Stimulated activated CD4-positive, alpha-beta T cell treated with anti-CD3 and anti-CD28 coated beads, Interleukin-12 subunit alpha, Interleukin-12 subunit beta, amount 100 ng/mL, for 24 hours (primary cell): Measurements from ENCODE around the gene RNF214.

Experiments
- DNase-seq, 2 experiments: peaks; one replicate each; pipeline ENCODE4 v3.0.0-alpha.2; 2020; ENCODE audit warnings: low read depth in 2 of 2

The RNF214 gene

DNA sequence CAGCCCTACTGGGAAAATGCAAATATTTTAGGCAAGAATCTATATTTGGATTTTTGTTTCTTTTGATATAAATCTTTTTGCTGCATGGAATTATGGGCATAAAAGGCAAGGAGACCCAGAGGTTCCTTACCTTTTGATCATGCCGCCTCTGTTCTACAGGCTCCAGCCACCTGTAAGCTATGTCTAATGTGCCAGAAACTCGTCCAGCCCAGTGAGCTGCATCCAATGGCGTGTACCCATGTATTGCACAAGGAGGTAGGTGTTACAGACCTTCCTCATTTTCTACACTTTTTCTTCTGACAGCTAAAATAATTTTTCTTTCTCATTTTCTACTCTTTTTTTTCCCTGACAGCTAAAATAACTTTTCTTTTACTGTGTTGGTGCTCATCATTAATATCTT lies 50.5 kb downstream of the RNF214 start:
- DNase-seq, result no peak

DNA sequence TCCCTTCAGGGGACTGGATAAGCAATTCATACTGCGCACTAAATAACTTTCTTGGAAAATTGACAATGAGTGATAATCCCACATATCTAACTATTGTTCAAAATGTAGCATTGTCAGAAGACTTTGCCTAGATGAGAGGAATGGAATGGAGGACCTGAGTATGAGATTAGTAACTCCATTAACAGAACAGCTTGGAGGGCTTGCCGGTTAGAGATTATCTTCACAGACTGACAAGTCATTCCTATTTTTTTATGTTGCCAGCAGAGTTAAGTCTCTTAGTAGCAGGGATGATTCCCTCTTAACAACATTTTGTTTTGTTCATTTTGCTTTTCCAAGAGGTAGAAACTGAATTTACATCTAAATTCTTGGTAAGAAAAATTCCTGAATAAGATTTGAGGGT lies 51.6 kb downstream of the RNF214 start:
- no peak for DNase-seq

DNA sequence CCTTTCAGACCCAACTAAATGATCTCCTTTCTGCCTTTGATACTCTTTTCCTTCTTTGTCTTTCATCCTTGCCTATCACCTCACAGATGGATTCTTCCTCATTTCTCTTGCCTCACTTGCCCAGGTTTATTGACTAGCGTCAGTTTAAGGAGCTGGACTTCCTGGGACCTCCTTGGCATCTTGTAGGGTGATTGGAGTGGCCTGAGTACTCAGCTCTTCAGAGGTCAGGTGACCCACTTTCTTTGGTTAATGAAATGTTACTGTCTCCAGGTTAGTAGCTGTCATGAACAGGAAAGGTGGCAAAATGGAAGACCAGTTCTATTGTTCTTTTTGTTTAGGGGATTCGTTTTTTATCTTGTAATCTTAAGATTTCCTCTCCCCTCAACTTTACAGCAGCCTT lies 54.1 kb downstream of the RNF214 start:
- no peak for DNase-seq

DNA sequence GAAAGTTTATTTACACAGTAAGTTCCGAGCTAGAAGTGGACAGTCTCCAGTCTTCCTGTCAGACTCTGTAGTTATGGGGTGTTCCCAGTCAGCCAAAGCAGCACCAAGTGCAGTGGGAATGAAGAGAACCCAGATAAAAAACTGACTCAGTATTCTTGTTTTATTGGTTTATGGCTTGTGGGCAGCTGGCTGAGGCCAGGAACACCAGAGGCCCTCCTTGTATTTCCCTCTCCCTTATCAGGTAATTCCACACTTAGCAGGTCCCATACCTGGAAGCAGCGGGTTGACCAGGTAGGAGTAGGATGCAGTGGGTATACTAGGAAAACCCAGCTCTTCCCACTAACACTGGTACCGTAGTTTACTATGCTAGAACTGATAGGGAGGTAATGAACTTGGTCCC lies 55.2 kb downstream of the RNF214 start:
- no peak for DNase-seq

DNA sequence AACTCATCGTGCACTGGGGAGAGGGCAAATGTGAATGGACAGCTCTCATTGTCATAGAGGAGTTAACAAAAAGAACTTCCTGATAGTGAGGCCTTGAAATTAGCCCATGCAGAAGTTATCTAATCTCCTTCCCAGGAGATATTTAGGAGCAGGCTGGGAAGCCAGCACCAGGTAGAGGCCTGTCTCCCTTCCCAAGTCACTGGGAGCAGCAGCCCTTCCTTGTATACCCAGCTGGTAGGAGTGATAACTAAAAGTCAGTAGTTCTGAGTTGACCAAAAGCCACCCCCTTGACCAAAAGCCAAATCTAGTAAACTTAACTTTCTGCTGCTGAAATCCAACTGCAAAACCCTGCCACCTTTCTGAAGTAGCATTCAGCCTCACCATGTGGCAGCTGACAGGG lies 57.3 kb downstream of the RNF214 start:
- DNase-seq, result no peak

DNA sequence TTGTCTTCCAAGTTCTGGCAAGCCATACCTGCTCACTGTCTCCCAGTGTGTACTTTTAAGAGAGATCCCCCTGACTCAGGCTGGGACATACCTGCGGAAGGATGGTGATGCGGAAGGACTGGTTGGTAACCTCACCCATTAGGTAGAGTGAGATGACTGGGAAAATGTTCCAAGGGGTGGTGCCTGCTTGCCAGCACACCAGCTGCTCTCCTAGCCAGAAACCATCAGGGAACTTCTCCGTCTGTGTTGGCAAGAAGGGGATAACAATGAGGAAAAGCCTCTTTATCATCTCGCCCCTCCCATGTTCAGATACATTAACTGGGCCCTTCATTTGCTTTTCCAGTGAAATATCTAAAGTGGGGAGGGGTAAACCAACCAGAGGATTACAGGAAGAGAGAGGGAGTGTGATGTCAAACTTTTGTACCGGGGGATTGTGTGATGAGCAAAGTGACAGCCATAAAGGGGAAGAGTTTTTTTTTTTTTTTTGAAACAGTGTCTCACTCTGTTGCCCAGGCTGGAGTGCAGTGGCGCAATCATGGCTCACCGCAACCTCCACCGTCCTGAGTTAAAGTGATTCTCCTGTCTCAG lies 58.4 kb downstream of the RNF214 start, which contains the start of gene BACE1-AS:
Gene BACE1-AS (plus strand): TSS at position 538 of the 588 bp plus-strand sequence.
- DNase-seq, result no peak

DNA sequence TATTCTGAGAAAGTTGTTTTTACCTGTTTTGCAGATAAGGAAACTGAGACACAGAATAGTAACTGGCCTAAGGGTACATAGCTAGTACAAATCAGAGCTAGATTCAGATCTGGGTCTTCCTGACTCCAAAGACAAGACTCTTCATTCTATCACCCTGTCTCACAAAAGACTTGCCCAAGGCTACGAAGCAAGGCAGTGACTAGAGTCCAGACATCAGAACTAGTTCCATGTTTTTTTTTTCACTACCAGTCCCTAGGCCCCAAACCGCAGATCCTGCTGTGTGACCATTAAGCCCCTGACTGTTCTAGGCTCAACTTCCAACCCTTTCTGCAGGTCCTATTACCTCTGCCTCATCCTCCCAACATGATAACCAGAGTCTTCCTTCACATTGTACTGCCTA lies 60.1 kb downstream of the RNF214 start:
- no peak for DNase-seq

DNA sequence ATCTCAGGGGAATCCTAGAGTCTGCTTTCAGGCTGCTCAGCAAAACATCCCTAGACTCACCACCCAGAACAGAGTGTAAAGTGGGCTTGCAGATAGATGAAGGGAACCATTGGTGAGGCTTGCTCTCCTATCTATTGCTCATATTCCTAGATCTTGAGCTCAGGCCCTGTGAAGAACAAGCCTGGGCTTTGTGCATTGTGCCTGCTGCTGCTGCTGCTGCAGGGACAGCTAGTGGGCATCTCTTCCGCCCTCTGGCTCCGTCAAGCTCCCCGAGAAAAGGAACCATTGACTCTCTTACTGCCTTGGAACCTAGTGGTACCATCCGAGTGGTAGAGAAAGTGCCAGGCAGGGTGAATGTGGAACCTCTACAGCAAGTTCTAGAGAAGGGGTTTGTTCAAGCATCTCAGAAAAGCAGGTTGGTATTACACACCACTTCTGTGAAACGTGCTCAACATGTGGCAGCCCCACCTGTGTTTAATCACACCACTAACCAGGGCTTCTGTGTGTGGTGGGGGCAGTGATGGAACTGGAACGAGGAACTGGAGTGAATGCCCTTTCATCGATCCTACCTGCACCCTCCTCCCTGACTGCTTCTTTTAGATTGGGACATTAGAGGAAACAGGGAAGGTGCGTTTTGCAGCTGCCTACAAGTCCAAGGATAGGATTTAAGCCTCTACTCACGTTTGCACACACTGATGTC lies 63.1 kb downstream of the RNF214 start:
- DNase-seq, result no peak

DNA sequence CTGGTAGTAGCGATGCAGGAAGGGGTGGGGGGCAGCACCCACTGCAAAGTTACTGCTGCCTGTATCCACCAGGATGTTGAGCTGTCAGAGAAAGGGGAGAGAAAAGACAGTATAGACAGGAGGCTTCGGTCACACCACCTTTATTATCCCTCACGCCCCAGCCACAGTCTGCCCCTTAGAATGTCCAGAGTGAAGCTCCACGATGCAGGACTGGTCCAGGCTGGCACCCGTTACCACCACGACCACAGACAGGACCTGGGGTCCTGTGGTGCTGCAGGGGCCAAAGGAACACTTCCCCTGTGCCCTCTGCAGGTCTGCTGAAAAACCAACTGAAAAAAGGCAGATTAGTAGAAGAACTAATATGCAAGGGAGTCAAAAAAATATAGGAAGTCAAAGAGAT lies 64.4 kb downstream of the RNF214 start:
- no peak for DNase-seq

DNA sequence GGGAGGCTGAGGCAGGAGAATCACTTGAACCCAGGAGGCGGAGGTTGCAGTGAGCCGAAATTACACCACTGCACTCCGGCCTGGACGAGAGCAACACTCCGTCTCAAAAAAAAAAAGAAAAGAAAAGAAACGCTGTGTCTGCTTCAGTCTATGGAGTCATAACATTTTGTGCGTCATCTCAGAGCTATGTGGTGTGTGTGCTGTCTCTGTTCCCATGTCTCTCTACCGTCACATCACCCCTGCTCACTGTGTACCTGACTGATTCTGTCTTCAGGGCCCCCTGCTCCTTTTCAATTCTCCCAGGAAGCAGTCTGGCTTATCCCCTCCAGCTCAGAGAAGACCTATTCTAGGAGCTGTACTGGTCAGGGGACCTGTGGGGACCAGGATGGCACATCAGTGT lies 65.7 kb downstream of the RNF214 start:
- DNase-seq, result no peak

DNA sequence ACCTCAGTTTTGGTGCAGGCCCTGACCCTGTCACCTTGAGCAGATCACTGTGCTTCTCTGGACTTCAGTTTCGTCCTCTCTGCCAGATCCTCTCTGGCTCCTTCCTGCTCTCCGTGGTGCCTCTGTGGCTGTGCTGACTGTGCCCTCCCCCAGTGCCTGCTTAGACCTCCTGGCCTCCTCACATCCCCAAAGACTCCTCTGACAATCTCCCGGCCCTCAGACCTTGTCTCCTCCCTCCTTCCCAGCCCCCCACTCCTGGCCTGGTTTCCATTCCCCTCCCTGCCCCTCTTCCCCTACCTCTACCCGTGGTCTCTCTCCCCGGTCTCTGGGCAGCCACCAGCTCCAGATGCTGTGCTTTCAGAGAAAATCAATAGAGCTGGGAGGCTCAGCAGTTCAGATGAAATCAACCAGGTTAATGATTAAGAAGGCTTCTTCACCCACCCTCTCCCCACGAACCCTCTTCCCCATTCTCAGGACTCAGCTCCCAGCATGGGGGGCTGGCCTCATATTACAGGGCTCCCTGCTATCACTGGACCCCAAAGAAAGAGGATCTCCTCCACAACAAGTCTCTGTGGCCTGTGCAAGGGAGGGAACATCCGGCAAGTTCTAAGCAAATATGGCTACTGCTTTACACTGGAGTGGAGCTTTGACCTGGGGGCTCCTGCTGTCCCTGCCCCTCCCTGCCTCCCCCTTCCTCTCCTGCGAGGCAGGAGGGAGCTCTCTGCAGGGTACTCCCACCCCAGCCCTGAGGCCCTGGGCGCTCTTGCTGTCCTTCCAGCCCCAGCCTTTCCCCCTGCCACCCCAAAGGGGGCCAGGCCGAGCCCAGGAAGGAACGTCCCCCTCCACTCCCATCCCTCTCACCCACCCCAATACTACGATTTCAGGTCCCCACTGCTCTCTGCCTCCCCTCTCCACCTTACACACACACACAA lies 67.1 kb downstream of the RNF214 start:
- no peak for DNase-seq

DNA sequence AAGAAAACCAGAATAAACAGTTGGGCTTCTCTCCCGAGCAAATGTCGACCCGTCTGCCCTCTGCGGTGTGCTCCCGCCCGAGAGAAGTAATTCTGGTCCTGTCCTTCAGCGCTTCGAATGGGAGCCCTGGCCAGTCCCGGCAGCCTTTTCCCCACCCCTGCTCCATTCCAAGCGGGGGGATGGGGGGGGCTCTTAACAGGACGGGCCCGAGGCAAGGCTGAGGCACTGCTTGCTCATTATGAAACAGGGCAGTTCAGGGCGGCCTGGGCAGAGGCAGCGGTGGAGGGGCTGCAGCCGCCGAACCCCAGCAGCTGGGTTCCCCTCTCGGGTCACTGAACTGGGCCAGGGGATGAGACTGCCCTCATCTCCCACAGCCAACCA lies 67.8 kb downstream of the RNF214 start:
- DNase-seq, result no peak

DNA sequence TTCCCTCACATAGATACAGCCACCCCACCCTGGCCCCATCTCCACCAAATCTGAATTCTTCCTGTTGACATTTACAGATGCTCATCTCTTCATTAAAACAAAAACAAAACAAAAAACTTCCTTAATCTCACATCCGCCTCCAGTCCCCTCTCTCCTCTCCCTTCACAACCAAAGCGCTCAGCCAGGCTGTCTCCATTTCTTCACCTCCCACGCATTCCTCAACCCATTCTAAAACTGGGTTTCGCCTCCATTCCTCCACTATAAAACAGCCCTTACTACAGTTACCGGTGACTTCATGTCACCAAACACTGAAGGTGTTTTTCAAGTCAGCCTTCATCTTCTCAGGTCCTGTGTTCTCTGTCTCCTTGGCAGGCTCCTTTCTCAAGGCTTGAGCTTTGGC lies 68.3 kb downstream of the RNF214 start:
- no peak for DNase-seq

DNA sequence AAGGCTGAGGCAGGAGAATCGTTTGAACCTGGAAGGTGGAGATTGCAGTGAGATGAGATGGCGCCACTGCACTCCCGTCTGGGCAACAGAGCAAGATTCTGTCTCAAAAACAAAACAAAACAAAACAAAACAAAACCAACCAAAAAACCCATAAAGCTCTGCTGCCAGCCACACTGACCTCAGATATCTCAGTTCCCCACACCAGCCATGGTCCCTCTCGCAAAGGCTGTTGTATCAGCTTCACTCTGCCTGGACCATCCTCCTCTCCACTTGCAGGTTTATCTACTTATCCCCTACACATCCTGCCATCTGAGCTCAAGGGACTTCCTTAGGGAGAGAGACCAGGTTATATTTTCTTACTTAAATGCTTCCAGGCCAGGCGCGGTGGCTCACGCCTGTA lies 69.8 kb downstream of the RNF214 start:
- DNase-seq, result no peak

DNA sequence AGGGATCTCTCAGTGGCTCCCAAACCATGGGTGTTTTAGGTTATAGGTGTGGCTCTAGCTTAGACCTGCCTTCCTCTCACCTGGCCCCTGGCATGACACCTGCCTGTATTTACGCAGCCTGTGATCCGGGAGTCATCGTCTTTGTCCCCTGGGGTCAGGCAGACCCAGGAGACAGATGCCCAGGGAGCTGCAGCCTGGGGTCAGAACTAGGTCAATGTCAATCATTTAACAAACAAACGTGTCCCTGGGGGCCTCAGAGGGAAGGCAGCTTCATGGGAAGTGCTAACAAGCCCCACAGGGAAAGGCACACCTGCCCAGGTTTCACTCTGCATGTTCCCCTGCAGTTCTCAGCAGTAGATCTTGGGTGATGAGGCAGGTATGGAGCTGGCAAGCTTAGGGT lies 70.6 kb downstream of the RNF214 start:
- no peak for DNase-seq

DNA sequence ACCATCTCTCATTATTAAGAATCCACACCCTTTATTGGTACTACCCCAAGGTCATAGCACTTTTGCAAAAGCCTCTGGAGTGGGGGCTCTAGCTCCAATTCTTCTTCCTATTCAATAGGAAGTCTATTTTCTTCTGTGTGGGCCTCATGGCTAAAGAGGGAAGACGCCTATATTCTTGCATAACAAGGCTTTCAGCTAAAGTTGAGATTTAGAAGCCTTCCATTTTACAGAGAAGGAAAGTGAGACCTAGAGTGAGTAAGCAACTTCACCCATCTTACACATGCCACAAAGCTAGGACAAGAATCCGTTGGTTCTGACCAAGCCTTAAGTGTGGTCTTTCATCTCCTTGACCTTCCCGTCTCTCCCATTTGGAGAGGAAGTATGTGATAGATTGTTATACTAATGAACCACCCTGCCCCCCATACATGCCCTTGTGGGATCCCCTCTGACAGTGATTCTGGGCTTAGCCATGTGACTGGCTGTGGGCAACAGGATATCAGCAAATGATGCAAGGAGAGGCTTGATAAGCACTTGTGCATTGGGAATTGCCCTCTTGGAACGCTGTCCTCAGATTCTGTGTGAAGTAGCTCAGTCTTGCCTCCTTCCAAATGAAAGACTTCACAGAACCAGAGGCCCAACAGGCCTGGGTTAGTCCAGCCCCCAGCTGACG lies 71.3 kb downstream of the RNF214 start:
- DNase-seq, result no peak

DNA sequence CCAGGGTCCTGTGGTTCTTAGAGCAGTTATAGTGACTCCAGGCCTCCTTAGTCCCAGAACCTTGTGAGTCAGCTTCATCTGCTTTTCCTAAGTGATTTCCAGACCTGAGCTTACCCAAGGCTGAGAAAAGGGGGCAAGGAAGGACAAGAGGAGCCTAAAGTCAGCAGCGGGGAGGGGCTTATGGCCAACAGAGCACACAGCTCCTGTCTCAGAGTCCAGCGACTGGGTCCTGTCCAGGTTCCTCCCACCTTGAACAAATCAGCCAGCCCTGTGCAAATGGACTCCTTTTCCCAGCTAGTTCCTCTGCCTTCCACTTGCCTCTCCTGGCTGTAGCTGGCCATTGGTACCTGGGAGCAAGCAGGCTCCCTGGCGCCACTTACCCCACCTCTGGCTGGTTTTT lies 72.7 kb downstream of the RNF214 start:
- no peak for DNase-seq

DNA sequence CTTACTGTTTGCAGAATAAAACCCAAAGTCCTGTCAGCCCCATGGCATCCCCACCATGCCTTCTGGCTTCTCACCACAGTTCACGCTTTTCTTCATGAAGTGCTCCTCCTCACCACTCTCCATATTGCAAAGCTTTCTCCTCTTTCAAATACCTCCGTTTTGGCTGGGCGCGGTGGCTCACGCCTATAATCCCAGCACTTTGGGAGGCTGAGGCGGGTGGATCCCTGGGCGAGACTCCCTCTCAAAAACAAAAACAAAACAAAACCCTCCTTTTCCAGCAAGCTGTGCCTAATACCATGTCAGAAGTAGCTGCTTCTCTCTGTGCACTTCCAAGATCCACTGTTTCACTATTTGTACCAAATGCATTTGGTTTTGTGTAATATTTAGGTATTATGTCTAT lies 76.8 kb downstream of the RNF214 start:
- DNase-seq, result no peak

DNA sequence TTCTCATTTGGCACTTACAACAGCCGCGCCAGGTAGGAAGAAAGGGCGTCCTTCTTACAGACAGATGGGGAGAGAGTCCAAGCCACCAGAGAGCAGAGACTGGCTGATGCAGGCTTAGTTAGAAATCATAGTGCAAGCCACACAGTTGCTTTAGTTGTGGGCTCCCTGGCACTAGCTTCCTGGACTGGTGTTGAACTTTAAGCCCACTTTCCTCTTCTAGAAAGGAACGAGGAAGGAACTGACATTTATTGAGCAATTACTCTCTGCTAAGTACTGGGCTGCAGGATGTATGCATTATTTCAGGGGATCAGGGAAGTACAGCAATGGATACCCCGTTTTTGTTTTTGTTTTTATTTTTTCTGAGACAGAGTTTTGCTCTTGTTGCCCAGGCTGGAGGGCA lies 80.6 kb downstream of the RNF214 start:
- DNase-seq, result no peak

DNA sequence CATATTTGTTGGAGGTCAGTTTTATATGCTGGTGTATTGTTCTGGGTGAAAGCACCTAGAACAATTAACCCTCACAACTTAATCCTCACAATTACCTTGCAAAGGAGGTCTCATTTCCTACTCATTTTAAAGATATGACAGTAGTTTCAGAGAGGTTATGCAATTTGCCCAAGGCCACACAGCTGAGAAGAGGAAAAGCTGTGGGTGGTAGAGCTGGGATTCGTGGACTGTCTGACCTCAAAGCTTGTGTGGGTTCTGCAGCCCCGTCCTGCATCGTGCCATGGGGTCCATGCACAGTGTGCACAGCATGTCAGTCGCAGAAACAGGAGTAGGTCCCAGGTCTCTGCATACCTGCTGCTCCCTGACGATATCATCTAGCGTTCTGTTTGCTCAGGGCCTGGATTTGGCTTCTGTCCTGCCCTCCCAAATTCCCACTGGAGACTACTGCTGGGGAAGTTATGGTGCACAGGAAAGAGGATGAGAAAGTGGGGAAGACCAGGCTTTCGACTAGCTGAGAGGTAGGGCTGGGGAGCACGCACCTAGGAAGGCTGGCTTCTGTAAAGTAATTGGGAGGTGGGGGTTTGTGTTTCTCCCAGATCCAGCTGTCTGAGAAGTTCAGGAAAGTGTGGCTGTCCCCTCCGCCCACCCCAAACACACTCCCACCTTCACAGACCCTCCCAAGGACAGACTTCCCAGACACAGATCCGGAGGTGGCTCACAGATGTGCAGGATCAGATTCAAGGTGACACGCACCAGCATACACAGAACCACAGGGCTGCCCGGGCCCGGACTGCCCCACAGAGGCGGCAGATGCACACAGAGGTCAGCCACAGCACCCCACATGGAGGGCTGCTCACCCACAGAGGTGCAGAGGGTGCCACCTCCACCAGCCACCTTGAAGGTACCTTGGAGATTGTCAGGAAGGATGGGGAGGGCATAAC lies 81.6 kb downstream of the RNF214 start:
- no peak for DNase-seq

DNA sequence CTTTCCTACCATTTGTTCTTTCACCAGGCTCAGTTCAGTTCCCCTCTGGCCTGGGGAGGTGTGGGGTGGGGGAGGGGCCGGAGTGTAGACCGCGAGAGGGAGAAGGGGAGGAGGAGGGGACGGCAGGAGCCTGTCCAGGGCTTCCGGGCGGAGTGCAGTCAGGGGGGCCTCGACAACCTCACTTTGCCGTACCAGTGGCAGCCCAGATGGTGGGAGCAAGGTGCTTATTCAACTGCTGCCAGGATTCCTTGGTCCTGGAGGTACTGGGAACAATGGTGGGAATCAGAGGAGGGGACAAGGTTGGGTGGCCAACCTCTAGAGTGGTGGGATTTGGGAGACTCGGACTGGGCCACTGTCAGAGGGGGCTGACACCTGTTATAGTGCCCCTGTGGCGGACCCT lies 82.4 kb downstream of the RNF214 start:
- no peak for DNase-seq
